VCaP (cell line): ENCODE data around the gene NHSL1.
A peak's percentile ranks its signal among the peaks of the same experiment; 100 is the strongest.
"Not testable (repeated sequence)": the region's sequence is repeated elsewhere in the genome, so short reads cannot be mapped to it uniquely, and the experiment has no call there.

Experiments
- H3K27ac ChIP-seq: fragments of 450-650 bp; 2 replicates; pipeline ENCODE4 v1.5.1; 2017
- TF ChIP-seq, protein P1 (sequence below): fragments of 450-650 bp; conservative IDR thresholded peaks from 2 replicates; pipeline ENCODE4 v1.5.1; 2017; ENCODE audit warnings: mild to moderate bottlenecking, moderate library complexity

The NHSL1 gene

GRCh38 chr6:138431256-138432062 is 67.8 kb downstream of the NHSL1 start:
- H3K27ac ChIP-seq: no peak overlapping the region
- TF ChIP-seq, protein P1, sequence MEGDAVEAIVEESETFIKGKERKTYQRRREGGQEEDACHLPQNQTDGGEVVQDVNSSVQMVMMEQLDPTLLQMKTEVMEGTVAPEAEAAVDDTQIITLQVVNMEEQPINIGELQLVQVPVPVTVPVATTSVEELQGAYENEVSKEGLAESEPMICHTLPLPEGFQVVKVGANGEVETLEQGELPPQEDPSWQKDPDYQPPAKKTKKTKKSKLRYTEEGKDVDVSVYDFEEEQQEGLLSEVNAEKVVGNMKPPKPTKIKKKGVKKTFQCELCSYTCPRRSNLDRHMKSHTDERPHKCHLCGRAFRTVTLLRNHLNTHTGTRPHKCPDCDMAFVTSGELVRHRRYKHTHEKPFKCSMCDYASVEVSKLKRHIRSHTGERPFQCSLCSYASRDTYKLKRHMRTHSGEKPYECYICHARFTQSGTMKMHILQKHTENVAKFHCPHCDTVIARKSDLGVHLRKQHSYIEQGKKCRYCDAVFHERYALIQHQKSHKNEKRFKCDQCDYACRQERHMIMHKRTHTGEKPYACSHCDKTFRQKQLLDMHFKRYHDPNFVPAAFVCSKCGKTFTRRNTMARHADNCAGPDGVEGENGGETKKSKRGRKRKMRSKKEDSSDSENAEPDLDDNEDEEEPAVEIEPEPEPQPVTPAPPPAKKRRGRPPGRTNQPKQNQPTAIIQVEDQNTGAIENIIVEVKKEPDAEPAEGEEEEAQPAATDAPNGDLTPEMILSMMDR: no peak

DNA sequence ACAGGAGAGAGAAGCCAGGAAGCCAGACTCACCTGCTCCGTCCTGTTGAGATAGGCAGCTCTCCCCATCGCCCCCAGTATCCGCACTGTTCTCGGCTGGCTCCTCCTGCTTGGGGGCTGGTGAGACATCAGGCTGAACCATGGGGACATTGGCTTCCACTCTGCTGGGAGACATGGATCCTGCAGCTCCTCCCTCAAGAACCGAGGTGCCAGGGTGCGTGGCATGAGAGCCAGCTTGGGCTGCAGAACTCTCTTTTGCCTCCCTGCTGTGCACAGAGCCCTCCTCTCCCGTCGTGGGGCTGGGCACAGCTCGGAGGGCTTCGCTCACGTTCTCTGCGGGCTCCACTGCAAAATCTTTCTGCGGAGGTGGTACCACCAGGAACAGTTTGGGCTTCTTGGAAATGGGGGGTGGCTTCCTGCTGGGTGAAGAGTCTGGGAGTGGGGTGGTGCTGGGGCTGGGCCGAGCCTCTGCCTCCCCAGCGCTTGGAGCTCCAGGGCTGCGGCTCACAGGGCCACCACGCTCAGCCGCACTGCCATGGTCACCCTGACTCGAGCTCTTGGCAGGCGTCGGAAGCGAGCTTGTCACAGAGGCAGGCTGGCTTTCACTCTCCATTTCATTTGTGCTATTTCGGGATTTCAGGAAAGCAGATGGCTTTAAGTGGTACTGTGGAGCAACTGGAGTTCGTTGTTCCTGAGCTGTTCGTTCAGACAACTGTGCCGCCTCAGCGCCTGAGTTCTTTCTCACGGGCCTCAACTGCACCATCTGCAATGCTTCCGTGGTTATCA is 68.7 kb downstream of the NHSL1 start:
- TF ChIP-seq, protein P1: no peak
- no peak overlapping the region for H3K27ac ChIP-seq

GRCh38 chr6:138429761-138430160 is 69.5 kb downstream of the NHSL1 start:
- TF ChIP-seq, protein P1: no peak
- peak overlapping the region; percentile 27; the same call in 1 of the 2 replicates for H3K27ac ChIP-seq

DNA sequence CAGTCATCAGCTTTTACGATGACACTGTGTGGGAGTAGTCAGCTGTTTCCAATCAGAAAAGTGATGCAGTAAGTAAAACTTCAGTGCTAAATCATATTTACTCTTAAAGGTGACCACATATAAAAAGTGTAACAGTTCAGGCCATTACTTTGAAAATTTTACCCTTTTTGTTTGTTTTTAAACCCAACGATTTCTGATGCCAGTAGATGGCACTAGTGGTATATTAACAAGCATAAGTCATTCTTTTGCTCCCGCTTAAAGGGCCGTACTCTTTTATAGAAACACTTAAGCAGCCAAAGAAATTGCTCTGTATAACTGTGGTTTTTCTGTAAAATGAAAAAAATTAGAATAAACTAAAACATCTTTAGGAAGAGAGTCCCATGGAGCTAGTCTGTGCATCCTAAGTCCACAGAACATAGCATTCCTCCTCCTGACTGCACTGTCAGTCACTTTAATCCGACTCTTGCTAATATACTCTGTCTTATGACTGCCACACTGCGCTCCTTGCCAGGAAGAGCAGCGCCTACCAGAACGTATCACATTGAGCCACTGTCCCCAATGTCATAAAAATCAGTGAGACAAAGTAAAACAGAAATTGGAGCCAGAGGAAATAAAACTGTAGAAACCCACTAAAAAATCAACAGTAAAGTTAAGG is 70.2 kb downstream of the NHSL1 start:
- peak overlapping the region; percentile 27; the same call in 1 of the 2 replicates for H3K27ac ChIP-seq
- TF ChIP-seq, protein P1: peak; percentile 82

DNA sequence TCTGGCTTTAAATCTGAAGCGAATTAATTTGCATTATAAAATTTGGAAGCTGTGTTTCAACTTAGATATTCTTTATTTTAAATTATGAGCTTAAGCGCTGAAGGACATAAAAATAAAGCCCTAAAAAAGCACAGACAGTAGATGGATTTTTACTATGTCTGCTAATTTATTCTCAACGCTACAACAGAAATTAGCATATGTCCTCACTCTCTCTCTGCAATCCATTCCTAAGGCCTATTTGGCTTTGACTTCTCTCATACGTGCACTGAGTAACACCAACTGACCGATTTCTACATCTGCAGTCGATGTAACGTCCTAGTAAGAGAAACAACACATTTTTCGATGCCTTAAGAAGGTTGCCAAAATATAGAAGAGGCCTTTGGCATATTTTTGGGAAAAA is 71.6 kb downstream of the NHSL1 start:
- H3K27ac ChIP-seq: no peak overlapping the region
- TF ChIP-seq, protein P1: no peak

- H3K27ac ChIP-seq: no peak overlapping the region
- TF ChIP-seq, protein P1: no peak
These were observed 72.7 kb downstream of the NHSL1 start for GRCh38 chr6:138426500-138427123.

- not testable (repeated sequence) for H3K27ac ChIP-seq
These were observed 74.0 kb downstream of the NHSL1 start for GRCh38 chr6:138425256-138425655.
